Measurements from ENCODE around the gene MFAP2. TPM values are rescaled to one million over a fixed set of nuclear protein-coding genes. Genes with fewer than 3 reads are reported as not detected.

The MFAP2 gene
- total RNA-seq, 1 donor from 2014 or later, result 170 TPM

DNA sequence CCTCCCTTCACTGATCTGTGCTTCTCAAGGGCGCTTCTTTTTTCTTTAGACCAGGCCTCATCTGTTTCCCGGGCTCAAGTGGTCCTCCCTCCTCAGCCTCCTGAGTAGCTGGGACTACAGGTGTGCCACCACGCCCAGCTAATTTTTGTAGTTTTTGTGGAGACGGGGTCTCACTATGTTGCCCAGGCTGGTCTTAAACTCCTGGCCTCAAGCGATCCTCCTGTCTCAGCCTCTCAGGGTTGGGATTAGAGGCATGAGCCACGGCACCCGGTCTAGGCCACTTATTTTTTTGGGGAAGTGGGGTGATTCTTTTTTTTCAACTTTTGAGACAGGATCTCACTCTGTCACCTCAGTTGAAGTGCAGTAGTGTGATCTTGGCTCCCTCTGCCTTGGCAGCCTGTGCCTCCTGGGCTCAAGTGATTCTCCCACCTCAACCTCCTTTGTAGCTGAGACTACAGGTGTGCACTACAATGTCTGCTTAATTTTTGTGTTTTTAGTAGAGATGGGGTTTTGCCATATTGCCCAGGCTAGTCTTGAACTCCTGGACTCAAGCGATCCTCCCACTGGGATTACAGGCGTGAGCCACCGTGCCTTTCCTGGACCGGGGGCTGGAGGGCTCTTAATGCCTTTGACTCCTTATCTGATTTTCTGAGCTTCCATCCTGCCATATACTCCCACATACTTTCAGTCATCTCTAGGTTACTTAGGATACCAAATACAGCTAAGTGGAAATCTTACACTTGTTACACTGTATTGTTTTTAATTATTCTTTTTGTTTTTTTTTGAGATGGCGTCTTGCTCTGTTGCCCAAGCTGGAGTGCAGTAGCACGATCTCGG is 18.9 kb downstream of the MFAP2 start:
- Mint-ChIP-seq H3K4me3 (ENCODE audit: low read depth) (peak overlapping the region; percentile 56), H3K27me3 (no peaks in the 10 kb centered on the region), H3K9me3 (ENCODE audit: low read depth) (no peaks in the 10 kb centered on the region), H3K4me1 (ENCODE audit: low read depth) (peaks cover 3% of the 10 kb centered on the region), H3K36me3 (ENCODE audit: insufficient read depth) (peaks cover 2% of the 10 kb centered on the region), H3K27ac (no peak overlapping the region)
- TF ChIP-seq, protein P1, sequence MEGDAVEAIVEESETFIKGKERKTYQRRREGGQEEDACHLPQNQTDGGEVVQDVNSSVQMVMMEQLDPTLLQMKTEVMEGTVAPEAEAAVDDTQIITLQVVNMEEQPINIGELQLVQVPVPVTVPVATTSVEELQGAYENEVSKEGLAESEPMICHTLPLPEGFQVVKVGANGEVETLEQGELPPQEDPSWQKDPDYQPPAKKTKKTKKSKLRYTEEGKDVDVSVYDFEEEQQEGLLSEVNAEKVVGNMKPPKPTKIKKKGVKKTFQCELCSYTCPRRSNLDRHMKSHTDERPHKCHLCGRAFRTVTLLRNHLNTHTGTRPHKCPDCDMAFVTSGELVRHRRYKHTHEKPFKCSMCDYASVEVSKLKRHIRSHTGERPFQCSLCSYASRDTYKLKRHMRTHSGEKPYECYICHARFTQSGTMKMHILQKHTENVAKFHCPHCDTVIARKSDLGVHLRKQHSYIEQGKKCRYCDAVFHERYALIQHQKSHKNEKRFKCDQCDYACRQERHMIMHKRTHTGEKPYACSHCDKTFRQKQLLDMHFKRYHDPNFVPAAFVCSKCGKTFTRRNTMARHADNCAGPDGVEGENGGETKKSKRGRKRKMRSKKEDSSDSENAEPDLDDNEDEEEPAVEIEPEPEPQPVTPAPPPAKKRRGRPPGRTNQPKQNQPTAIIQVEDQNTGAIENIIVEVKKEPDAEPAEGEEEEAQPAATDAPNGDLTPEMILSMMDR (IDR thresholded peaks at IDR 0.05; ENCODE audit: unreplicated experiment), result no peak
- DNase-seq (ENCODE audit: low spot score, unreplicated experiment), result no peak

DNA sequence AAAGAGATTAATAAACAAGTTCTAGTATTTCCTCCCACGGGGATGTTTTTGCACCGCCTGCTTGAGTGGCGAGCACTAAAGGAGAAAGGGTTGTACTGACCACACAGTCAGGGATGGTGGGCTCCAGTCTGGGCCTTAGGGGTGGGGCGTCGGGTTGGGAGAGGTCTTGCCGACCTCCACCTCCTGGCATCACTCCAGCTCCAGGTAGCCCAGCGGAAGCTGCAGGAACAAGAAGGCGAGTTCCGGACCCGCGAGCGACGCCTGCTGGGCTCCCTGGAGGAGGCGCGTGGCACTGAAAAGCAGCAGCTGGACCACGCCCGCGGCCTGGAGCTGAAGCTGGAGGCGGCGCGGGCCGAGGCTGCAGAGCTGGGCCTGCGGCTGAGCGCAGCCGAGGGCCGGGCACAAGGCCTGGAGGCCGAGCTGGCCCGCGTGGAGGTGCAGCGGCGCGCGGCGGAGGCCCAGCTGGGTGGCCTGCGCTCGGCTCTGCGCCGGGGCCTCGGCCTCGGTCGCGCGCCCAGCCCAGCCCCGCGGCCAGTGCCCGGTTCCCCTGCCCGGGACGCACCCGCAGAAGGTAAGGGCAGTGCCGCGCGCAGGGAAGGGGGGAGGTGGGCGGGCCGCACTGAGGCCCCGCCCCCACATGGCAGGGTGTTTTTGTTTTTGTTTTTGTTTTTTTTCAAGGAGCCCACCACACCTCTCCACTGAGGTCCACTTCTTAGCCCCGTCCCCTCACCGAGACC is 19.7 kb downstream of the MFAP2 start:
- peak; percentile 90 for DNase-seq (ENCODE audit: low spot score, unreplicated experiment)
- TF ChIP-seq, protein P1 (IDR thresholded peaks at IDR 0.05; ENCODE audit: unreplicated experiment), result peak; percentile 86
- H3K27me3 Mint-ChIP-seq, result no peaks in the 10 kb centered on the region
- H3K9me3 Mint-ChIP-seq (ENCODE audit: low read depth), result no peaks in the 10 kb centered on the region
- peak overlapping the region; percentile 56 for H3K4me3 Mint-ChIP-seq (ENCODE audit: low read depth)
- peaks cover 2% of the 10 kb centered on the region for H3K36me3 Mint-ChIP-seq (ENCODE audit: insufficient read depth)
- peaks cover 3% of the 10 kb centered on the region for H3K4me1 Mint-ChIP-seq (ENCODE audit: low read depth)
- H3K27ac Mint-ChIP-seq, result peak overlapping the region; percentile 54

DNA sequence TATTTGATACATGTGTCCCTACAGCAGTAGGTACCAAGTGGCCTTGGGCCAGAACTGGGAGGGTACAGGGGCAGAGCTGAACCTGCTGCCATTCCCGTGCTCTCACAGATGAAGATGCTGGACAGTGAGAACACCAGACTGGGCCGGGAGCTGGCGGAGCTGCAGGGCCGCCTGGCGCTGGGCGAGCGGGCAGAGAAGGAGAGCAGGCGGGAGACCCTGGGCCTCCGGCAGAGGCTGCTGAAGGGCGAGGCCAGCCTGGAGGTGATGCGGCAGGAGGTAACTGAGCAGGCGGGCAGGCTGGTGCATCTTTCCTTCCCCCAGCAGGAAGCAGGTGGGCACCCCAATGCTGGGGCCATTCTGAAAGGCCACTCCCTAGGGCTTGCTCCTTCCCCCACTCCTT is 21.9 kb downstream of the MFAP2 start:
- no peaks in the 10 kb centered on the region for H3K36me3 Mint-ChIP-seq (ENCODE audit: insufficient read depth)
- no peak overlapping the region for H3K4me3 Mint-ChIP-seq (ENCODE audit: low read depth)
- H3K27ac Mint-ChIP-seq, result no peak overlapping the region
- peaks cover 3% of the 10 kb centered on the region for H3K4me1 Mint-ChIP-seq (ENCODE audit: low read depth)
- no peaks in the 10 kb centered on the region for H3K9me3 Mint-ChIP-seq (ENCODE audit: low read depth)
- H3K27me3 Mint-ChIP-seq, result no peaks in the 10 kb centered on the region
- TF ChIP-seq, protein P1 (IDR thresholded peaks at IDR 0.05; ENCODE audit: unreplicated experiment), result no peak
- no peak for DNase-seq (ENCODE audit: low spot score, unreplicated experiment)

DNA sequence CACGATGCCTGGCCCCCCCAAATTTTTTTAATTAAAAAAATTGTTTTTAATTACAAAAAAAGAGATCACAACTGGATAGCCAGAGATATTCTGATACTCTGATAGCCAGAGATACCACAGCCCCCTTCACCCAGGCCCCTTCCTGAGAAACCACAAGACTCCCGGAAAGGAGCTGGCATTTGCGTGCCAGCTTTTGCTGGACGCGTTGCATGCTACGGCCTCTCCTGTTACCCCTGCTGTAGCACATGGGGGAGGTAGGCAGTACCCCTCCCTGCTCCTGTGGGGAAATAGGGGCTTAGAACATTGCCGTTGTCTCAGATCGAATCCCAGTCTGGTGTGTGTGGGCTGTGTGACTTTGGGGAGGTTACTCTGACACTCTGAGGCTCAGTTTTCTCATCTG is 22.7 kb downstream of the MFAP2 start:
- TF ChIP-seq, protein P1 (IDR thresholded peaks at IDR 0.05; ENCODE audit: unreplicated experiment), result no peak
- Mint-ChIP-seq H3K36me3 (ENCODE audit: insufficient read depth) (no peaks in the 10 kb centered on the region), H3K4me3 (ENCODE audit: low read depth) (no peak overlapping the region), H3K9me3 (ENCODE audit: low read depth) (no peaks in the 10 kb centered on the region), H3K27ac (no peak overlapping the region), H3K27me3 (no peaks in the 10 kb centered on the region), H3K4me1 (ENCODE audit: low read depth) (peaks cover 3% of the 10 kb centered on the region)
- no peak for DNase-seq (ENCODE audit: low spot score, unreplicated experiment)

DNA sequence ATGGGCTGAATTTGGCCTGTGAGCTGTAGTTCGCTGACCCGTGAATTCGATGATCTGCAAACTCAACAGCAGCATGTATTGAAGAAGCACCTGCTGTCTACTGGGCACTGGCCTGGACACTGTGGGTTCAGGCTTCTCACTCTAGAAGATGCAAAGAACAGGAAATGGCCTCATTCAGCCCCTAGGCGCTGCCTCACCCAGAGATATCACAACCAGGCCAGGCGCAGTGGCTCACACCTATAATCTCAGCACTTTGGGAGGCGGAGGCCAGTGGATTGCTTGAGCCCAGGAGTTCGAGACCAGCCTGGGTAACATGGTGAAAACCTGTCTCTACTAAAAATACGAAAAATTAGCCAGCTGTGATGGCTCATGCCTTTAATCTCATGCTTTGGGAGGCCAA is 23.6 kb downstream of the MFAP2 start:
- Mint-ChIP-seq H3K4me3 (ENCODE audit: low read depth) (no peak overlapping the region), H3K27ac (no peak overlapping the region)

More for the DNA sequence above, 23.6 kb downstream of the MFAP2 start:
- no peak for DNase-seq (ENCODE audit: low spot score, unreplicated experiment)
- TF ChIP-seq, protein P1 (IDR thresholded peaks at IDR 0.05; ENCODE audit: unreplicated experiment), result no peak
- no peaks in the 10 kb centered on the region for H3K9me3 Mint-ChIP-seq (ENCODE audit: low read depth)
- H3K36me3 Mint-ChIP-seq (ENCODE audit: insufficient read depth), result no peaks in the 10 kb centered on the region
- H3K4me1 Mint-ChIP-seq (ENCODE audit: low read depth), result peaks cover 3% of the 10 kb centered on the region
- H3K27me3 Mint-ChIP-seq, result no peaks in the 10 kb centered on the region

Data from progenitor cell of endocrine pancreas (in vitro differentiated cells).